ENCODE measurements around the gene PACRG. TPM values are rescaled to one million over a fixed set of nuclear protein-coding genes. Genes with fewer than 3 reads are reported as not detected.

The PACRG gene
- total and polyA plus RNA-seq, 3 donors from 2014 or later = 54.0 to 84.6 (median 81.7) TPM

DNA sequence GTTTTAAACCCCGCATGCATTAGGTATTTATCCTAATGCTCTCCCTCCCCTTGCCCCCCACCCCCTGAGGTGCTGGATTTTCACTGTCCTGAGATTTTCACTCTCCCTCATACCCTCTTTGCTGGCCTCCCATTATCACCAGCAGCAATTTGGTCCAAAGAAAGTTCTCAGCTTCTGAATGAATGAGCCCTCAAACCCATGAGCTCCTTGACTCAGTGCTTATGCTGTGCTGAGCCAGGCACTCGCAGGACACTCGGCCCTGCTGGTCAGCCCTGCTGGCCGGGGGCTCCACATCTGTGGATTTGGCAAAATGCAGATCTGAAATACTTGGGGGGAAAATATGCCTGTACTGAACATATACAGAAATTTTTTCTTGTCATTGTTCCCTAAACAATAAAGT, 533.6 kb downstream of the PACRG start:
- peaks cover 46% of the 10 kb centered on the region for H3K4me1 ChIP-seq
- H3K27ac ChIP-seq = peak overlapping the region in 1 of 2 donors; percentile 28

GRCh38 chr6:163262080-163262479, 534.3 kb downstream of the PACRG start:
- Histone ChIP-seq H3K9me3 (no peaks in the 10 kb centered on the region), H3K4me1 (peaks cover 46% of the 10 kb centered on the region), H3K27ac (peak overlapping the region; percentile 12 to 28), H3K4me3 (no peak overlapping the region), H3K36me3 (ENCODE audit: low read depth, missing control alignments) (no peaks in the 10 kb centered on the region), H3K27me3 (no peaks in the 10 kb centered on the region)
- intact Hi-C loops (cut with DNase I; ENCODE audit: low total_unique reads) = no loop called here
- no peak for DNase-seq
- WGBS, 2 donors = 58 to 74% methylated on average over 7 of the region's 7 CpGs
- TF ChIP-seq POLR2A (IDR thresholded peaks at IDR 0.05) (no peak), CTCF (IDR thresholded peaks at IDR 0.05) (no peak)

More for the DNA sequence above, 533.6 kb downstream of the PACRG start:
- Histone ChIP-seq H3K36me3 (ENCODE audit: low read depth, missing control alignments) (no peaks in the 10 kb centered on the region), H3K27me3 (no peaks in the 10 kb centered on the region), H3K9me3 (no peaks in the 10 kb centered on the region), H3K4me3 (no peak overlapping the region)
- DNase-seq = no peak
- intact Hi-C loops (cut with DNase I; ENCODE audit: low total_unique reads) = no loop called here
- WGBS, 2 donors = 63 to 79% methylated on average over 4 of the region's 4 CpGs
- TF ChIP-seq POLR2A (IDR thresholded peaks at IDR 0.05) (no peak), CTCF (IDR thresholded peaks at IDR 0.05) (no peak)

GRCh38 chr6:163263196-163263595, 535.4 kb downstream of the PACRG start:
- TF ChIP-seq CTCF (IDR thresholded peaks at IDR 0.05) (no peak), POLR2A (IDR thresholded peaks at IDR 0.05) (no peak)
- Histone ChIP-seq H3K36me3 (ENCODE audit: low read depth, missing control alignments) (no peaks in the 10 kb centered on the region), H3K27ac (peak overlapping the region; percentile 12 to 41), H3K9me3 (no peaks in the 10 kb centered on the region), H3K4me1 (peaks cover 46% of the 10 kb centered on the region), H3K27me3 (no peaks in the 10 kb centered on the region), H3K4me3 (no peak overlapping the region)
- WGBS, 2 donors = 34 to 55% methylated on average over 8 of the region's 8 CpGs
- peak; percentile 94 for DNase-seq
- intact Hi-C loops (cut with DNase I; ENCODE audit: low total_unique reads) = no loop called here

GRCh38 chr6:163263998-163264661, 536.4 kb downstream of the PACRG start:
- intact Hi-C loops (cut with DNase I; ENCODE audit: low total_unique reads) = no loop called here
- H3K36me3 ChIP-seq (ENCODE audit: low read depth, missing control alignments) = no peaks in the 10 kb centered on the region
- WGBS, 2 donors = 77 to 80% methylated on average over 13 of the region's 13 CpGs
- no peaks in the 10 kb centered on the region for H3K9me3 ChIP-seq
- no peaks in the 10 kb centered on the region for H3K27me3 ChIP-seq
- DNase-seq = peak; percentile 42
- TF ChIP-seq POLR2A (IDR thresholded peaks at IDR 0.05) (no peak), CTCF (IDR thresholded peaks at IDR 0.05) (no peak)
- no peak overlapping the region for H3K4me3 ChIP-seq
- H3K4me1 ChIP-seq = peaks cover 46% of the 10 kb centered on the region
- H3K27ac ChIP-seq = peak overlapping the region; percentile 6 to 16

GRCh38 chr6:163264662-163265035, 536.9 kb downstream of the PACRG start:
- peaks cover 44% of the 10 kb centered on the region for H3K4me1 ChIP-seq
- no peaks in the 10 kb centered on the region for H3K27me3 ChIP-seq
- H3K4me3 ChIP-seq = no peak overlapping the region
- intact Hi-C loops (cut with DNase I; ENCODE audit: low total_unique reads) = no loop called here
- no peaks in the 10 kb centered on the region for H3K9me3 ChIP-seq
- H3K27ac ChIP-seq = peak overlapping the region; percentile 6 to 16
- H3K36me3 ChIP-seq (ENCODE audit: low read depth, missing control alignments) = no peaks in the 10 kb centered on the region
- TF ChIP-seq POLR2A (IDR thresholded peaks at IDR 0.05) (no peak), CTCF (IDR thresholded peaks at IDR 0.05) (no peak)
- WGBS, 2 donors = 69 to 88% methylated on average over 6 of the region's 6 CpGs
- DNase-seq = no peak

Data from testis (tissue), 3 donors.